Measurements from ENCODE around the gene PLRG1. TPM values are rescaled to one million over a fixed set of nuclear protein-coding genes. Genes with fewer than 3 reads are reported as not detected.
A peak's percentile ranks its signal among the peaks of the same experiment; 100 is the strongest.

PLRG1 gene
- total RNA-seq, 1 donor from 2014 or later = 99.9 TPM

- no peak for DNase-seq (ENCODE audit: low read depth)
Observed at GRCh38 chr4:154573190-154573870, 23.1 kb upstream of the PLRG1 start.

GRCh38 chr4:154569584-154569983, 19.4 kb upstream of the PLRG1 start:
- no peak for DNase-seq (ENCODE audit: low read depth)

GRCh38 chr4:154569028-154569427, 18.8 kb upstream of the PLRG1 start:
- DNase-seq (ENCODE audit: low read depth) = no peak

GRCh38 chr4:154566639-154567204, 16.5 kb upstream of the PLRG1 start:
- peak; percentile 53 for DNase-seq (ENCODE audit: low read depth)

- no peak for DNase-seq (ENCODE audit: low read depth)
Observed at GRCh38 chr4:154565704-154566103, 15.5 kb upstream of the PLRG1 start.

GRCh38 chr4:154564311-154564710, 14.1 kb upstream of the PLRG1 start:
- no peak for DNase-seq (ENCODE audit: low read depth)

- DNase-seq (ENCODE audit: low read depth) = peak; percentile 46
Observed at GRCh38 chr4:154562697-154563254, 12.6 kb upstream of the PLRG1 start, which contains the start of gene FGB. FGB (plus strand) TSS chr4:154563011; CDS start chr4:154563019, 8 bp downstream.

- DNase-seq (ENCODE audit: low read depth) = peak; percentile 53
Observed at GRCh38 chr4:154560824-154561231, 10.6 kb upstream of the PLRG1 start.

GRCh38 chr4:154560419-154560801, 10.2 kb upstream of the PLRG1 start:
- no peak for DNase-seq (ENCODE audit: low read depth)

GRCh38 chr4:154559494-154560418, 9.6 kb upstream of the PLRG1 start:
- peak; percentile 69 for DNase-seq (ENCODE audit: low read depth)

- DNase-seq (ENCODE audit: low read depth) = no peak
Observed at GRCh38 chr4:154559141-154559493, 8.9 kb upstream of the PLRG1 start.

GRCh38 chr4:154551872-154552686, 1.9 kb upstream of the PLRG1 start:
- peak; percentile 74 for DNase-seq (ENCODE audit: low read depth)

GRCh38 chr4:154545689-154546088, 4.5 kb downstream of the PLRG1 start:
- DNase-seq (ENCODE audit: low read depth) = no peak

GRCh38 chr4:154542271-154542879, 7.8 kb downstream of the PLRG1 start:
- no peak for DNase-seq (ENCODE audit: low read depth)

- DNase-seq (ENCODE audit: low read depth) = no peak
Observed at GRCh38 chr4:154534296-154534695, 15.9 kb downstream of the PLRG1 start.

GRCh38 chr4:154529728-154530519, 20.3 kb downstream of the PLRG1 start:
- DNase-seq (ENCODE audit: low read depth) = no peak

GRCh38 chr4:154528869-154529268, 21.3 kb downstream of the PLRG1 start:
- DNase-seq (ENCODE audit: low read depth) = peak; percentile 56

- no peak for DNase-seq (ENCODE audit: low read depth)
Observed at GRCh38 chr4:154527308-154527707, 22.9 kb downstream of the PLRG1 start.

GRCh38 chr4:154526151-154526550, 24.0 kb downstream of the PLRG1 start:
- no peak for DNase-seq (ENCODE audit: low read depth)

GRCh38 chr4:154521607-154522006, 28.6 kb downstream of the PLRG1 start:
- DNase-seq (ENCODE audit: low read depth) = no peak
